Fibroblast of pulmonary artery (primary cell): ENCODE measurements around the gene LTA4H.

ENCODE experiments used
- DNase-seq: peaks from one replicate; pipeline ENCODE4 v3.0.0-alpha.2; 2010; ENCODE audit warnings: low read depth
- H3K4me3 ChIP-seq: replicated peaks from 2 replicates; pipeline ENCODE4 v1.5.1; 2011; ENCODE audit warnings: low read depth, mild to moderate bottlenecking, control low read depth, low read length, moderate library complexity
- TF ChIP-seq, protein P1 (sequence below): IDR thresholded peaks from 2 replicates; pipeline ENCODE4 v1.5.1; 2011; ENCODE audit warnings: mild to moderate bottlenecking, control low read depth, low read length, inconsistent platforms; ENCODE audit errors: missing control alignments

The LTA4H gene

DNA sequence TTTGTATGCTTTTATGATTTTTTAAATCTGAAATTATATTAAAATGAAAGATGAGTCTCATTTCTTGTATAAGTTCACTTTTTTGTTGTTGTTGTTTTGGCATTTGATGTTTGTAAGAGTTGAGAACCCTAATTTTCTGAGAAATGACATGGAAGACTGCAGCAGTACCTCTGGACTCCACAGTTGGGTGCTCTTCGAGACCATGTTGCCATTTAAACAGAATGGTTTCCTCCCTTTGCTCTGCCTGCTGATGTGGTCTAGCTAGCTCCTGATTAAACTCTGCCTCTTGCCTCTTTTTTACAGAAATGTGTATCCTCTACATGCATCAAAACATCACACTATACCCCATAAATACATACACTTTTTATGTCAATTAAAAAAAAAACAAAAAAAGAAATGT is 5.8 kb upstream of the LTA4H start:
- TF ChIP-seq, protein P1, sequence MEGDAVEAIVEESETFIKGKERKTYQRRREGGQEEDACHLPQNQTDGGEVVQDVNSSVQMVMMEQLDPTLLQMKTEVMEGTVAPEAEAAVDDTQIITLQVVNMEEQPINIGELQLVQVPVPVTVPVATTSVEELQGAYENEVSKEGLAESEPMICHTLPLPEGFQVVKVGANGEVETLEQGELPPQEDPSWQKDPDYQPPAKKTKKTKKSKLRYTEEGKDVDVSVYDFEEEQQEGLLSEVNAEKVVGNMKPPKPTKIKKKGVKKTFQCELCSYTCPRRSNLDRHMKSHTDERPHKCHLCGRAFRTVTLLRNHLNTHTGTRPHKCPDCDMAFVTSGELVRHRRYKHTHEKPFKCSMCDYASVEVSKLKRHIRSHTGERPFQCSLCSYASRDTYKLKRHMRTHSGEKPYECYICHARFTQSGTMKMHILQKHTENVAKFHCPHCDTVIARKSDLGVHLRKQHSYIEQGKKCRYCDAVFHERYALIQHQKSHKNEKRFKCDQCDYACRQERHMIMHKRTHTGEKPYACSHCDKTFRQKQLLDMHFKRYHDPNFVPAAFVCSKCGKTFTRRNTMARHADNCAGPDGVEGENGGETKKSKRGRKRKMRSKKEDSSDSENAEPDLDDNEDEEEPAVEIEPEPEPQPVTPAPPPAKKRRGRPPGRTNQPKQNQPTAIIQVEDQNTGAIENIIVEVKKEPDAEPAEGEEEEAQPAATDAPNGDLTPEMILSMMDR: no peak
- H3K4me3 ChIP-seq: no peak overlapping the region
- DNase-seq: no peak

DNA sequence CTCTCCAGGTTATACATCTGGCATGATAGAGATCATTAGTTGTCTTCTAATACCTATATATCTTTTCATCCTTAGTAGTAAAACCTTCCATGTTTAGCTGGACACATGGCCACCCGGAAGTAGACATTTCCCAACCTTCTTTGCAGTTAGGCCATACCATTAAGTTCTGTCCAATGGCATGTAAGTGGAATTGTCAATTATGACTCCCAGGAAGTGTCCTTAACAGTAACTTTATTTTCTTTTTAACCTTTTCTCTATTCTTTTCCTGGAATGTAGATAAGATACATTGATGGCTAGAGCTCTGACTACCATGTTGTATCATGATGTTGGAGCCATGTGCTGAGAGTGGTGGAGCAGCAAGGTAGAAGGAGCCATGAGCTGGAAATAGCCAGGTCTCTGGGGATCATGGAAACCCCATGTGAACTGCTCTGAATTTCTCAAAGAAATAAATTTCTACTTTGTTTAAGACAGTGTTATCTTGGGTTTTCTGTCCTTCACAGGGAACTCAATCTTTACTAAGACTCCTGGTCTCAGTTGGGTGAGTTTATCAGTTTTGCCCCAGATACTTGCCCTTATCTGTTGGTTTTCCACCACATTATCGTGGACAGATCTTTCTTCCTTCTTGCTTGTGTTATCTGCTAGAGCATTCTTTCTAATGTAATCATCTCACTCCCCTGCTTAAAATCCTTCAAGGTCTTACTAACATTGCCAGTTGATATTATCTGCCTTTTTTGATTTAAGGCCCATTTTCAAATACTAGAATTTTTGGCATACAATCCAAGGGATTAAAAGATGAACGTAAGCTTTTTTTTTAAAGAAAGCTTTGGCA is 5.1 kb upstream of the LTA4H start:
- no peak for DNase-seq
- no peak overlapping the region for H3K4me3 ChIP-seq
- TF ChIP-seq, protein P1: no peak

DNA sequence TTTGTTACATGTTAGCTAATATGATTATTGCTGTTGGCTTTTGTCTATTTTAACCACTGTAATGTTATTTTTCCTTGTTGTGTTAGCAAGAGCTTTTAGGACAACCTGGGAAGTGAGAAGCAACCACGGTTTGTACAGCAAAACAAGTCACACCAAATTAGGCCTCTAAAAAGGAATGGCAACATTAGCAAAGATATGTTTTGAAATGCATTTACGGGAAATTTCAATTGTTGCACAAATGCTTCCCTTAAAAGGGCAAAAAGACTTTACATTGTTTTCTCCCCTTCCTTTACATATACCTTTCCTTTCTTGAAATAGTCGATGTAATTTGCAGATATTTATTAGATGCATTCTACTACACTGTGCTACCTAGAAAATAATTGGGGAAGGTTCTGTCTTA is 4.1 kb upstream of the LTA4H start:
- no peak overlapping the region for H3K4me3 ChIP-seq
- TF ChIP-seq, protein P1: no peak
- DNase-seq: no peak

DNA sequence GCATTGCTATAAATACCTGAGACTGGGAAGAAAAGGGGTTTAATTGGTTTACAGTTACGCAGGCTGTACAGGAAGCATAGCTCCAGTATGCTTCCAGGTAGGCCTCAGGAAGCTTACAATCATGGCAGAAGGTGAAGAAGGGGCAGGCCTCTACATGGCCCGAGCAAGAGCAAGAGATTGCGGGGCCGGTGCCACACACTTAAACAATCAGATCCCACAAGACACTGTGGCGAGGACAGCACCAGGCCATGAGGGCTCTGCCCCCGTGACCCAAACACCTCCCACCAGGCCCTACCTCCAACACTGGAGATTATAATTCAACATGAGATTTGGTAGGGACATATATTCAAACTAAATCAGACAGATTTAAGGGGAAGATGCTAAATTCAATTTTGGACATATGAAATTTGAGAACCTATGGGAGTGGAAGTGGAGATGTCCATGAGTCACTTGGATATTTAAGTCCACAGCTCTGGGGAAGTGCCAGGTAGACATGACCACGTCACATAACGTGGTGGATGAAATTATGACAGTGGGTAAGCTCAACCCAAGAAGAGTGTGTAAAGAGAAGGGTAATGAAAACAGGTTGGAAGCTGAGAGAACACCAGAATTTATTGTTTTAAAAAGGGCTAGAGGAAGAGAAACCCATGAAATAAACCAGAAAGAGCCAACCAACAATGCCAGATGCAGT is 1.5 kb upstream of the LTA4H start:
- TF ChIP-seq, protein P1: no peak
- no peak overlapping the region for H3K4me3 ChIP-seq
- no peak for DNase-seq

DNA sequence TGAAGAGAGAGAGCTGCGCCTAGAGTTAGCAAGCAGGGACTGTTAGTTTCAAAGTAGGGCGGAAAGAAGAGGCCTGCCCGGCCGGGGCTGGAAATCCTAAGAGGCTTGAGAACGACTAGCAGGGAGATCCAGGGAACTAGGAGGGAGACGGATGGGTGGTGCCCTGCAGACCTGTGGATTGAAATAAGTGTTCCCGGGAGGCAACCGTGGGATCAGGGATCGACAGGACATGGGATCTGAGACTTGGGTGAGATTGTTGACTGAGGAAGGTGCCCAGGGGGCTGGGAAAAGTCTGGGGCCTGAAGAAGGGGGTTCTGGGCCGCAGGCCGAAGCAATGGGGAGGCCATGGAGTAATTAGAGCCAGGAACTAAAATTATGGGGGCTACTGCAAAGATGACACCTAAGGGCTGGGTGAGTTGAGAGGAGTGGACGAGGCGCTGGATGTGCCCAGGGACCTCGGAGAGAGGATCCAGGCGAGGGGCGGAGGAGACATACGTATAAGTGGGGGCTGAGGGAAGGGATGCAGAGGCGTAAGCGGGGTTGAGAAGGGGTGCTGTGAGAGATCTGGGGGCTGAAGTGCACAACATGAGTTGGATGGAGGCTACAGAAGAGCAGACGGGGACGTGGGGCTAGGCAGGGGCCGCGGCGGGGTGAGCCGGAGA is 635 bp downstream of the LTA4H start:
- H3K4me3 ChIP-seq: peak overlapping the region; percentile 84
- DNase-seq: peak; percentile 41
- TF ChIP-seq, protein P1: no peak

DNA sequence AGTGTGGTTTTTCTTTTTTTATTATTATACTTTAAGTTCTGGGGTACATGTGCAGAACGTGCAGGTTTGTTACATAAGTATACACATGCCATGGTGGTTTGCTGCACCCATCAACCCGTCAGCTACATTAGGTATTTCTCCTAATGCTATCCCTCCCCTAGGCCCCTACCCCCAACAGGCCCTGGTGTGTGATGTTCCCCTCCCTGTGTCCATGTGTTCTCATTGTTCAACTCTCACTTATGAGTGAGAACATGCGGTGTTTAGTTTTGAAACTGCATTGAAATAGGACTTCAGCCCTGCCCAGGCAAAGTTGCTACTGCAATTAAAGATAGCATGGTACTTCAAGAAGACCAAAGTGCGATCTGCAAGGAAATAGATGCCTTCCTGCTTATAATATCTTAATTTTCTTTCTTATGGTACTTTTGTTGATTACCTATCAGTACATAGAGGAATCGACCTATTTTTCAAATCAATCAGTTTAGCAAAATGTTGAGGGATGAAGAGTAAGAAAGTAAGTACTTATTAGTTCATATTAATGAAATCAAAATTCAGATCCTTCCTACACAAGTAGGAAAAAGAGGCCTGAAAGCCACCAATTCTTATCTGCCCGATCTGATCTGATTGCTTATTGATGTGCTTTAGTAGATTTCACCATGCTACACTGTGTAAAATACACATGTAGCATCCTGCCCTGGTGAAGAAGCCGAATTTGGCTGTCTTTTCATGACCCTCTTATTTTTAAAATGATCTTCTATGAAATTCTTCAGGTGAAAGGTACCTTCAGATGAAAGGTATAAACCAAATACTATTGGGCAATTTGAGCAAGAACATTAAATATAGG is 1.6 kb downstream of the LTA4H start:
- TF ChIP-seq, protein P1: no peak
- H3K4me3 ChIP-seq: peak overlapping the region; percentile 84

More for the DNA sequence above, 1.6 kb downstream of the LTA4H start:
- DNase-seq: no peak
